HG03460 (cell line): ENCODE measurements around the gene FKBP15.
"Not testable (repeated sequence)": the region's sequence is repeated elsewhere in the genome, so short reads cannot be mapped to it uniquely, and the experiment has no call there.

Source experiments
- ATAC-seq: cut with Tn5 transposase; IDR thresholded peaks from one replicate; pipeline ENCODE4 v1.9.1; 2021; ENCODE audit not compliant: unreplicated experiment

Gene FKBP15, protein sequence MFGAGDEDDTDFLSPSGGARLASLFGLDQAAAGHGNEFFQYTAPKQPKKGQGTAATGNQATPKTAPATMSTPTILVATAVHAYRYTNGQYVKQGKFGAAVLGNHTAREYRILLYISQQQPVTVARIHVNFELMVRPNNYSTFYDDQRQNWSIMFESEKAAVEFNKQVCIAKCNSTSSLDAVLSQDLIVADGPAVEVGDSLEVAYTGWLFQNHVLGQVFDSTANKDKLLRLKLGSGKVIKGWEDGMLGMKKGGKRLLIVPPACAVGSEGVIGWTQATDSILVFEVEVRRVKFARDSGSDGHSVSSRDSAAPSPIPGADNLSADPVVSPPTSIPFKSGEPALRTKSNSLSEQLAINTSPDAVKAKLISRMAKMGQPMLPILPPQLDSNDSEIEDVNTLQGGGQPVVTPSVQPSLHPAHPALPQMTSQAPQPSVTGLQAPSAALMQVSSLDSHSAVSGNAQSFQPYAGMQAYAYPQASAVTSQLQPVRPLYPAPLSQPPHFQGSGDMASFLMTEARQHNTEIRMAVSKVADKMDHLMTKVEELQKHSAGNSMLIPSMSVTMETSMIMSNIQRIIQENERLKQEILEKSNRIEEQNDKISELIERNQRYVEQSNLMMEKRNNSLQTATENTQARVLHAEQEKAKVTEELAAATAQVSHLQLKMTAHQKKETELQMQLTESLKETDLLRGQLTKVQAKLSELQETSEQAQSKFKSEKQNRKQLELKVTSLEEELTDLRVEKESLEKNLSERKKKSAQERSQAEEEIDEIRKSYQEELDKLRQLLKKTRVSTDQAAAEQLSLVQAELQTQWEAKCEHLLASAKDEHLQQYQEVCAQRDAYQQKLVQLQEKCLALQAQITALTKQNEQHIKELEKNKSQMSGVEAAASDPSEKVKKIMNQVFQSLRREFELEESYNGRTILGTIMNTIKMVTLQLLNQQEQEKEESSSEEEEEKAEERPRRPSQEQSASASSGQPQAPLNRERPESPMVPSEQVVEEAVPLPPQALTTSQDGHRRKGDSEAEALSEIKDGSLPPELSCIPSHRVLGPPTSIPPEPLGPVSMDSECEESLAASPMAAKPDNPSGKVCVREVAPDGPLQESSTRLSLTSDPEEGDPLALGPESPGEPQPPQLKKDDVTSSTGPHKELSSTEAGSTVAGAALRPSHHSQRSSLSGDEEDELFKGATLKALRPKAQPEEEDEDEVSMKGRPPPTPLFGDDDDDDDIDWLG

DNA sequence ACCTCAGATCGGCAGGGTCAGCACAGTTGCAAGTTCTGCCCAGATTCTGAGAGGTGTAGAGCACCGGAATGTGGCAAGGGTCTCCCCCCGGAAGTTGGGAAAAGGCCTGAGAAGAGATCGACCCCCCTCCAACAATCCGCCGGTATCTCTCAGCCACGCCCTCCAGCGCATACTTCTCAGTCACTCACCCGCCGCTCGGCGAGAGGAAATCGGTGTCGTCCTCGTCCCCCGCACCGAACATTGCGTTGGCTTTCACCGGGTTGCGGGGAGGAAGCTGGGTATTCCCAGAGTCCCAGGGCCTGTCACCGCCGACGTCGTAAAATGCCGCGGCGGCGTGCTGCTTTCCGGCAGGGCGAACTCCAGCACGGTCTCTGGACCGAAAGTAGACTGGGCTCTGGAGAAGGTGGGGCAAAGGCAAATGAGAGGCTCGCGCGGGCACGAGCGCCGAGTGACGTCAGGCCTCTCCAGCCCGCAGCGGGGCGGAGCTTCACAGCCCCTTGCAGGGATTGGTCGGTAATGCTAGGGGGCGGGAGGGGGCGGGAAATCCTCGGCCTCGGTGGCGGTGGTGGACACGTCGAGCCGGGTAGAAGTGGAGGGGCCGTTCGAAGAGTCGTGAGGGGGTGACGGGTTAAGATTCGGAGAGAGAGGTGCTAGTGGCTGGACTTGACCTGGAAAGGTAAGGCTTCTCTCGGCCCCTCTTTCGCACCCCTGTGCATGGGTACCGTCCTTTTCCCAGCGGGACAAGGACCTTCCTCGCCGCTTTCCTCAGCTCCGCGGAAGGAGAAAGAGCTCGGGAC, at the start of gene FKBP15, which contains the start of gene SLC31A1:
Gene FKBP15, minus strand, starts transcription at position 275 of the 797 bp plus-strand sequence. Its CDS starts 34 bp downstream, at position 241.
Gene SLC31A1, plus strand, starts transcription at position 542 of the 797 bp plus-strand sequence. CDS start 34,605 bp downstream, outside the sequence.
- ATAC-seq, result peak; percentile 81

DNA sequence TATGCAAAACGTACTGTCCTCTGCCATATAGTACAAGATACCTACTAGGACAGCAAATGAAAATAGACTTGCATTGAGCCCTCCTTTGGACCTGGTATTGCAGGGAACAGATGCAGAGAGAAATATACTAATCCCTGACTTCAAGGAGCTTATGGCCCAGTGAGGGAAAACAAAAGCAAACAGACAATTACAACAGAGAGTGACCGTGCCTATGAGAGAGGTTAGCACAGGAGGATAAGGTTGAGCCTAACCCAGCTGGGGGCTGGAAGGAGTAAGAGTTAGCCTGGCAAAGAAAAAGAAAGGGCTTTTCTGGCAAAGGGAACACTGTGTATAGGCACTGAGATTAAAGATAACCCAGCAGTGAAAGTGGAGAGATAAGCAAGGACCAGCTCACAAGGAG, 48.8 kb upstream of the FKBP15 start:
- ATAC-seq, result no peak

DNA sequence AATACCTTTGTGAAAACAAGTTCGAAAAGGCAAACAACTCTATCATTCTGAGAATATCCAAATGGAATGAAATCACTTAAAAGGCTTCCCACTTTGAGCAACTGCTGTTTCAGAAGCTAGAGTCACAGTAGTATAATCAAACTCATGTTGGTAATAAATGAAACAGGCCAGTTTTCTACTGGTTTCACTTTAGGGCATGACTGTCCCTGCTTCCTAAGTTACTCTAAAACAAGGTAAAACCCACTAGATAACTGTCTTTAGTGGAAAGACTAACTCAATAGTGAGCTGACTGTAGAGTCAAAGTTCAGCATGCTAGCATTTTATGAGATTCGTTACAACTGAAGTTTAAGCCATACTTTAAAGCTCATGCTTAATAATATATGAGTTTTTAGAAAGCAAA, 48.3 kb upstream of the FKBP15 start:
- no peak for ATAC-seq

DNA sequence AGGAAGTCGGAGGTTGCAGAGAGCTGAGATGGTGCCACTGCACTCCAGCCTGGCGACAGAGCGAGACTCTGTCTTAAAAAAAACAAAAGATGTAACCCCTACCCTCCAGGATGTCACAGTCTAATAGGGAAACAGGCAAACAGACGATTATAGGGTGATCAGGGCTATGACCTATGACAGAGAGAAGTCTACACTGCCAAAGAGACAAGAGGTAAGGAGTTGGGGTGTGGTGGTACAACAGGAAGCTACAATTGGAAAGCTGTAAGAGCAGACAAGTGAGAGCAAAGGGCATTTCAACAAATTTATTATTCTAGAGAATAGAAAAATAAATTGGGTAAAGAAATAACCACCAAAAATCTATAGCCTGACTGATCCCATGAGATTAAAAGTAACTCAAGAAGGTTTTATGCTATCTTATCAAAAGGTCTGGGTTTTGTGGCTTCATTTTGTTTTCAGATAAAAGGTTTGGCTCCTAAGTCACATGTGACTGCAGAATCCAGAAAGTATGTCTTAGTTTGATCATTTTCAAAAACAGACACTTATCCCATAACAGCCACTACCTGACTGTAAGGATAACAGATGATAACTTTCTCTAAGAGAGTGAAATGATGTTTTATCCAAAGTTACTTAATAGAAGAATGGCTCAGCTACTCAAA, 47.0 kb upstream of the FKBP15 start:
- no peak for ATAC-seq

DNA sequence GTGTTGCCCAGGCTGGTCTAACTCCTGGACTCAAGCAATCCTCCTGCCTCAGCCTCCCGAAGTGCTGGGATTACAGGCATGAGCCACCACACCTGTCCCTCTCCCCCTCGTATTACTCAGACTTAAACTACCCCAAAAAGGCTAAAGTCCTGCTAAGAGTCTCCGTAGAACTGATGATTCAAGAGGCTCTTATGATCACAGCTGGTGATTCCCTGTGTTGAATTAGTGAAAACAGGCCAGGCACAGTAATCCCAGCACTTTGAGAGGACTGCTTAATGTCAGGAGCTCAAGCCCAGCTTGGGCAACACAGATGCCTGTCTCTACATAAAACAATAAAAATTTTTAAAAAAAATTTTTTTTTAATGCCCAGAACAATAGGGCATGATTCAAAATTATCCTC, 45.1 kb upstream of the FKBP15 start:
- no peak for ATAC-seq

DNA sequence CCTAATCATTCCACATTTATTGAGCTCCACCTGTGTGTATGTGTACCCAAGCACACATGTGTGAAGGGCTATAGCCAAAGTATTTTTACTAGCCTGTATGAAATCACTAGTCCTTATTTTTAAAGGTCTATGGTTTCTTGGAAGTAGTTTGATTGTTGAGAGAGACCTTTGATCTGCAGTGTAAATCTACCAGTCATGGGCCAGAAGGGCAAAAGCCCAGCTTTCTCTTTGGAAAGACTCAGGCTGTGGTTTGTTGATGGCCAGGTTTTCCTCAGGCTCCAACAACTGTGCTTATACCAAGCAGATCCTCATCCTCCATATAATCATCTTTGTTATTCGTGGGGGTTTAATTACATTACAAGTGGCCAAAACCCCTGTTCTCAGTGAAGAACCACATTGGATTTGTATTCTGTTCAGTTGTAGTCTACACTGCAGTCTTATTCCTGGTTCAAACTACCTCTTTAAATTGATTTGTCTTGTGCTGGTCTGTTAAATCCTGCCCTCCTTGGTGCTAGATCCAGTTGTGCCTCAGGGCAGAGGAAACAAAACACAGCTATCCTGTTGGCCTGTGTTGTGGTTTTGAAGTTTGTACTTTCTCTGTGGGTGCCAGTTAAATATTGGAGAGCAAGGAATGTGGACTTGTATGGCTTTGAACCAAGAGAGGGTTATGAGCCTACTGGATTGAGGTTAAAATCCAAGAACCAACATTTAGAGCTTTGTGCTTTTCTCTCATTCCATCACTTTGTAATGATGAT, 41.0 kb upstream of the FKBP15 start:
- ATAC-seq, result no peak

DNA sequence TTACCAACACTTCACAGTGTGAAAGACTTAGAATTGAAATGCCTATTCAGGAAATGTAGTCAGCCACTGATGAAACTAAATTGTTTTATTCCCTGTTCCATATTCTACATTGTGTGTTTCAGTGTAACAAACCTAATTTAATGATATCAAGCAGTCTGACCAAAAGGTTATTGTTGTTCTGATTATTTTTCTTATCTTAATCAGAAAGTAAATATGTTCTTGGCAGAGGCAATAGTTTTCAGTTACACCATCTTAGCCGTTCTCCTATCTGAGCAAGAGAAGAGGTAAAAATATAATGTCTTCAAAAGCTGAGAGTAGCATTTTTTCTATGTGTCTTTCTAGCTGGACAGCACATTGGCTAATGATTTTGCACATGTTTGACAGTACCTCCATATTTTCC, 37.2 kb upstream of the FKBP15 start:
- no peak for ATAC-seq

DNA sequence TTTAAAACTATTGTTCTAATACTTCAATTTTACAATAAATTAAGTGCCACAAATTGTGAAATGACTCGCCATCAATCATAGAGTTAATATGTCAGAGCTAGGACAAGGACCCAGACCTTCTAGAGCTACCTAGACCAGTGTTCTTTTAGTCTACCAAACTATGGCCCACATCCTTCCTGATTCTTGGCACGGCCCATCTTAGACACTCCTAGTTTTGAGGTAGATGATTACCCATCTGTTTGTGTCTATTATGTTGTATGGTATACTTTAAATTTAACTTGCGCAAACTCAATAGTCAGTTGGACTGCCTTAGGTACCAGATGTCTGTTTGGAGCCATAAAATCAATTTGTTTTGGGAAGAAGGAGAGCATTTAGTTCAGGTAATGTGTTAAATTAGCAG, 36.8 kb upstream of the FKBP15 start:
- no peak for ATAC-seq

DNA sequence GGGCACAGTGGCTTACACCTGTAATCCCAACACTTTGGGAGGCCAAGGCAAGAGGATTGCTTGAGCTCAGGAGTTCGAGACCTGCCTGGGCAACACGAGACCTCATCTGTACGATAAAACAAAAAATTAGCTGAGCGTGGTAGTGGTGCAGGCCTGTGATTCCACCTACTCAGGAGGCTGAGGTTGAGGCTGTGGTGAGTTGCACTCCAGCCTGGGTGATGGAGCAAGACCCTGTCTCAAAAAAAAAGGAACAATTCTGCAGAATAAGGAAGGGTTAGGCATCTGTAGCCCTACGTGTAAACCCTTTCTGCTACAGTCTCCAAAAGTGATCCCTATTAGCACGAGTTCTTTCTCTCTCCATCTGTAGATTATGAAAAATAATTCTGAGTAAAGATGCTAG, 34.4 kb upstream of the FKBP15 start:
- no peak for ATAC-seq

DNA sequence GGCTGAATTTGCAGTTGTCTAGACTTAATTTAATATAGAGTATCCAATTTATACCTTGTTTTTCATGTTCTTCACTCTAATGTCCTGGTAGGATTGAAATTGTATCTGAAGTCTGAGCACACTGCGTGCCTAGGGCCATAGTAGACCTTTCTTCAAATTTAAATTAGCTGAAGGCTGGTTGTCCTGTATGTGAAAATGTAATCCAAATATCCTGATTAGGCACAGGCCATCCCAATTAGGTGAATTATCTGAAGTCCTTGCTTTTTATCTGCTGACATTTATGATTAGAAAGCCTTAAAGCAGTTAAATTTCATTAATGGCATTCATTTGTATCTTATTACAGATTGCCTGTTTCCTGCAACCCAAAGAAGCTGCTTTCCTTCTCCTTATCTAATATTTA, 33.9 kb upstream of the FKBP15 start:
- ATAC-seq, result no peak

DNA sequence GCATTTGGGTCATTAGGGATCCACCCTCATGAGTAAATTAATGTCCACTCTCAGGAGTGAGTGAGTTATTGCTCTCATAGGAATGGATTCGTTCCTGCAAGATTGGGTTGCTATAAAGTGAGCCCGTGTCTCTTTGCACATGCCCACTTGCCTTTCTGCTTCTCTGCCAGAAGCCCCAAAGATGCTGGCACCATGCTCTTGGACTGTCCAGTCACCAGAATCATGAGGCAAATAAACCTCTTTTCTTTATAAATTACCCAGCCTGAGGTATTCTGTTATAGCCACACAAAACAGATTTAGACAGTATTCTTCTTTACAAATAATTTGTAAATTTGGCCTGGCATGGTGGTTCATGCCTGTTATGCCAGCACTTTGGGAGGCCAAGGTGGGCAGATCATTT, 29.7 kb upstream of the FKBP15 start:
- no peak for ATAC-seq

DNA sequence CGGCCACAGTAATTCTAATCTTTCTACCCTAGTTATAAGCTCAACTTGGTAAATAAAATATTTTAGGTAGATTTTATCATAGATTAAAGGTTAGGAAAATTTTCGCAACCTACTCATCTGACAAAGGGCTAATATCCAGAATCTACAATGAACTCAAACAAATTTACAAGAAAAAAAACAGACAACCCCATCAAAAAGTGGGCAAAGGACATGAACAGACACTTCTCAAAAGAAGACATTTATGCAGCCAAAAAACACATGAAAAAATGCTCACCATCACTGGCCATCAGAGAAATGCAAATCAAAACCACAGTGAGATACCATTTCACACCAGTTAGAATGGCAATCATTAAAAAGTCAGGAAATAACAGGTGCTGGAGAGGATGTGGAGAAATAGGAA, 28.6 kb upstream of the FKBP15 start:
- not testable (repeated sequence) for ATAC-seq

DNA sequence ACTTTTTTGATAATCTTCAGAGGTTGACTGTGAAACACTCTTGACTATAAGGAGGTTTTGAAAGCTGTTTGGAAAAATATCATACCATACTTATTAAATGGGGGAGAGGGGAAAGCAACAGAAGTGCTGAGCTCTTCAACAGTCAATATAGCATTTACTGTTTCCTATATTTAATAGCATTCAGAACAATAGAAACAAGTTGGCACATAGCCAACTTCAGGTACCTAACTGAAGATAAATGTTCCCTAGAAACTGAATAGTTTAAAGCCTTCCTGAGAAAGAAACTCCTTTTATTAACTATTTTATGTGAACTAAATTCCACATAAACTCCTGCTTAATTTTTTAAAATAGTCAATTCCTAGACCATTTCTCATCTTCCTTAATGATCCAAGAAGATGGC, 26.6 kb upstream of the FKBP15 start:
- ATAC-seq, result no peak

DNA sequence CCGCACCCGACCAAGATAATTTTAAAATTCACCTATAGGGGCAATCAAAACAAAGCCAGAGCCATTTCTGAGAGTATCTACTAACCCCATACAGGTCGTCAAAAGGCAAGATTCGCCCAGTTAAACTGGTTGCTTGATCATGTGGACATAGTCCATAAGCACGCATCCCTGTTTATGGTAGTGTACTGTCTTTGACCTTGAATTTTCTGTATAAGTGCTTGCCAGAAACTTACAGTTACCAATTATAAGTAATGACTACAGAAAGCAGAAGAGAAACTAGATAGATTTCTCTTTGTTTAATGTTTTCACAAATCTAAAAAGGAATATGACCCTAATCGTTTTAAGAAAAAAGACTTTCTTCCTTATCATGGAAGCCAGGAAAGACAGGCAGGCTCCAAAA, 25.9 kb upstream of the FKBP15 start:
- no peak for ATAC-seq

DNA sequence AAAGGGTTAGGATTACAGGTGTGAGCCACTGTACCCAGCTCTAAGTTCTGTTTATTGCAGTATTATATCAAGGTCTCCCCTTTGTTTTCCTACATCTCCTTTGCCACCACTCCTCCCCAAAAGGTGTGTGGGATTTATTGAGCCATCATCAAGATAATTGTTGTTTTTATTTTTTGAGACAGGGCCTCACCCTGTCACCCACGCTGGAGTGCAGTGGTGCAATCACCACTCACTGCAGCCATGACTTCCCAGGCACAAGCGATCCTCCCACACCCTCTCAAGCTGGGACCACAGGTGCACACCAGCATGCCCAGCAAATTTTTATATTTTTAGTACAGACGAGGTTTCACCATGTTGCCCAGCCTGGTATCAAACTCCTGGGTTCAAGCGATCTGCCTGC, 24.8 kb upstream of the FKBP15 start:
- ATAC-seq, result no peak

DNA sequence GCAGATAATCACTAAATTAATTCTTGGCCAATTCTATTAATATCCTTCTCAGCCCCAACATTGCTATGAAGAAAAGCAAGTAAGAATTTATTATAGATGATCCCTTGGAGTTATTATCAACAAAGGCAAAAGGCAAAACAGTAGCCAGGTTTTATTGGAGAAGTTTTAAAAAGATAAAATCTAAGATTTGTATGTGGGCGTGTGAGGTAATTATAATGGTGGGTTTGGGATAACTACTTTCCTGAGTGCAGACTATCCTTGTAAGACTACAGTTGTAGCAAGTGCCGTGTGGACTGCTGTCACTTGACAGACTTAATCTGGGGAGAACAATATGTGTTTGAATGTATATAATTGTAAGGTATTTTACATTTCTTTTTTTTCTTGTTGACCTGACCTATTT, 23.5 kb upstream of the FKBP15 start:
- ATAC-seq, result no peak

DNA sequence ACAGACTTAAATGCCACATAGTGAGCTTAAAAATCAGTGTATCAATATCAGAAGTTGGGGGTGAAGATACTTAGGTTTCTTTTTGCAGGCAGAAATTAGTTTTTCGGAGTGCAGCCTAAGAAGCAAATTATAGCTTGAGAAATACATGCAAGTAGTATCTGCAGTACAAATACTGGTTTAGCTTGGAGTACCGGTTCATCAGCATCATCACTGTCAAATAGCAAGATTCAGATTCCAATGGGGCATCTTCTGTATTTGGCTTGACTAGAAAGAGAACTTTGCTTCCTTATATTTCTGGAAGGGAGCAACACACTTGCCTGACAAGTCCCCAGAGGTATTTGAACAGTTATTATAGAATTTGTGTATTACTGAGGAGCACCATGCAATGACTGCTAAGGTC, 20.1 kb upstream of the FKBP15 start:
- ATAC-seq, result no peak

DNA sequence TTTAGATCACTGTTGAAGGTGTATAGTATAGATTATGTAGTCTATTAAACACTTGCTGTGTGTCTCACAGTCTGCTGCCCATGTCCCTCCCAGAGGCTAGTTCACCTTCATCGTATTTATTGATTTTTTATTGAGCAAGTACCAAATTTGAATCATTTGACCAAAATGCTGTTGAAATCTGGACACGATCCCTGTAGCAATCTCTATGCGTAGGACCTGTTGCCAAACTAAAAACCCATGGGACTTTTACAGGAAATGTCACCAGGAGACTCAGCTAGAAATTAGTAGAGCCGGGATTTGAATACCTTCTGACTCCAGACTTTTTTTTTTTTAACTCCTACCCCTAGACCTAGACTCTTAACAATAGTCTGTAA, 17.8 kb upstream of the FKBP15 start:
- no peak for ATAC-seq

DNA sequence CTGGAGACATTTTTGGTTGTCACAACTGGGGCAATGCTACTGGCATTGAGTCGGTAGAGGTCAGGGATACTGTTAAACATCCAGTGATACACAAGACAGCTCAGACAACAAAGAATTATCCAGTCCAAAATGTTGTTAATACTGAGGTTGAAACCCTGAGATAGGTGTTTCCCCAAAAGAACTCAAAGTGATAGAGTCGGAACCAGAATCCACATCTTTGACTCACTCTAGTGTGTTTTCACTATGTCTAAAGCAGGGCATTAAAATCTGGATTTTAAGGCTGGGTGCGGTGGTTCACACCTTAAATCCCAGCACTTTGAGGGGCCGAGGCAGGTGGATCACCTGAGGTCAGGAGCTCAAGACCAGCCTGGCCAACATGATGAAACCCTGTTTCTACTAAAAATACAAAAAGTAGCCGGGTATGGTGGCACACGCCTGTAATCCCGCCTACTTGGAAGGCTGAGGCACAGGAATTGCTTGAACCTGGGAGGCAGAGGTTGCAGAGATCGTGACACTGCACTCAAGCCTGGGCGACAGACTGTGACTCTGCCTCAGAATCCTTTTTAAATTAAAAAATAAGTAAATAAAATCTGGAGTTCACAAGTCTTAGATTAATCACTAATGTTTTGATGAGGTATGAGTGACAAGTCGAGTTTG, 17.3 kb upstream of the FKBP15 start:
- no peak for ATAC-seq
